Ishikawa (cell line): ENCODE measurements around the gene TBK1.

Experiments
- CEBPB ChIP-seq: IDR thresholded peaks from 2 replicates; pipeline ENCODE4 v1.6.1; 2012
- CREB1 ChIP-seq: IDR thresholded peaks from 2 replicates; pipeline ENCODE4 v1.6.1; 2012; ENCODE audit warnings: low read depth
- EGR1 ChIP-seq: IDR thresholded peaks from 2 replicates; pipeline ENCODE4 v1.6.1; 2012
- EP300 ChIP-seq: IDR thresholded peaks from 2 replicates; pipeline ENCODE4 v1.6.1; 2012; ENCODE audit warnings: borderline replicate concordance
- FOXM1 ChIP-seq: IDR thresholded peaks from 2 replicates; pipeline ENCODE4 v1.6.1; 2012; ENCODE audit warnings: low read depth, borderline replicate concordance
- MAX ChIP-seq: IDR thresholded peaks from 2 replicates; pipeline ENCODE4 v1.6.1; 2012
- NFIC ChIP-seq: IDR thresholded peaks from 2 replicates; pipeline ENCODE4 v1.6.1; 2012
- RAD21 ChIP-seq: IDR thresholded peaks from 2 replicates; pipeline ENCODE4 v1.6.1; 2012; ENCODE audit warnings: low read depth
- REST ChIP-seq: IDR thresholded peaks from 2 replicates; pipeline ENCODE4 v1.6.1; 2012; ENCODE audit warnings: low read depth, mild to moderate bottlenecking
- TAF1 ChIP-seq: IDR thresholded peaks from 2 replicates; pipeline ENCODE4 v1.6.1; 2012; ENCODE audit warnings: low read depth, mild to moderate bottlenecking
- TCF12 ChIP-seq: IDR thresholded peaks from 2 replicates; pipeline ENCODE4 v1.6.1; 2012; ENCODE audit warnings: low read depth
- TEAD4 ChIP-seq: IDR thresholded peaks from 2 replicates; pipeline ENCODE4 v1.6.1; 2012
- USF1 ChIP-seq: IDR thresholded peaks from 2 replicates; pipeline ENCODE4 v1.6.1; 2012
- YY1 ChIP-seq: IDR thresholded peaks from 2 replicates; pipeline ENCODE4 v1.6.1; 2012; ENCODE audit warnings: low read depth
- ZBTB7A ChIP-seq: IDR thresholded peaks from 2 replicates; pipeline ENCODE4 v1.6.1; 2012; ENCODE audit warnings: low read depth

Gene TBK1

GRCh38 chr12:64407342-64408223 lies 44.3 kb upstream of the TBK1 start:
- TF ChIP-seq CEBPB, result no peak
- no peak for TF ChIP-seq TEAD4
- TF ChIP-seq TCF12, result no peak
- no peak for TF ChIP-seq CREB1
- no peak for TF ChIP-seq RAD21
- TF ChIP-seq MAX, result no peak
- no peak for TF ChIP-seq FOXM1
- no peak for TF ChIP-seq EP300
- TF ChIP-seq ZBTB7A, result no peak
- no peak for TF ChIP-seq TAF1
- no peak for TF ChIP-seq YY1
- TF ChIP-seq REST, result no peak
- no peak for TF ChIP-seq EGR1
- no peak for TF ChIP-seq NFIC
- no peak for TF ChIP-seq USF1

GRCh38 chr12:64411427-64411826 lies 40.5 kb upstream of the TBK1 start:
- TF ChIP-seq FOXM1 (no peak), RAD21 (no peak), EP300 (no peak), ZBTB7A (no peak)

- TF ChIP-seq TAF1, result no peak
- TF ChIP-seq EGR1, result no peak
- no peak for TF ChIP-seq USF1
- TF ChIP-seq NFIC, result no peak
- no peak for TF ChIP-seq FOXM1
- no peak for TF ChIP-seq MAX
- TF ChIP-seq EP300, result no peak
- no peak for TF ChIP-seq RAD21
- TF ChIP-seq TCF12, result no peak
- no peak for TF ChIP-seq TEAD4
- no peak for TF ChIP-seq REST
- TF ChIP-seq CEBPB, result no peak
- no peak for TF ChIP-seq YY1
- no peak for TF ChIP-seq ZBTB7A
- no peak for TF ChIP-seq CREB1
These were observed 39.5 kb upstream of the TBK1 start for GRCh38 chr12:64412459-64412858.

GRCh38 chr12:64413884-64414283 lies 38.0 kb upstream of the TBK1 start:
- TF ChIP-seq TEAD4 (no peak), REST (no peak), CEBPB (no peak), YY1 (no peak), CREB1 (no peak), ZBTB7A (no peak), RAD21 (no peak), EGR1 (no peak), NFIC (no peak), USF1 (no peak), TCF12 (no peak)
